Fibroblast of skin of left biceps (primary cell): ENCODE data around the gene ADARB2.

Source experiments
- DNase-seq, 2 experiments: peaks; one replicate each; pipeline ENCODE4 v3.0.0-alpha.2; 2013; ENCODE audit warnings: low read depth in 2 of 2

ADARB2 gene

DNA sequence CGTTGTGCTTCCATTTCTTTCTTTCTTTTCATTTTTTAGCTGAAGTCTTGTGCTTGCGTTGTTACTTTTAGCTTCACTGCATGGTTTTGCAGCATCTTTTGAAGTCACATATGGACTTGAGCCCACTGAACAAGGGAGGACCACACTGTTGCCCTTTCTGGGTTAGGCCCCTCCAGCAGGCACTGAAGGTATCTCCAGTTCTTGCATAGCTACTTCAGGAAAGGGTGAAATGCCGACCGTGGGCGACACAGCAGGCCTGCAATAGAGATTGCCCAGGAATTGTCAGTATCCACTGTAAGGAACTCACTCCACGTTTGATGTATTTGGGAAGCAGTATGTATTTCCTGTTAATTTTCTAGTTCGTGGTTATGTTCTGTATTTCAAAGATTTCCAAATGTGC is 596.1 kb downstream of the ADARB2 start:
- no peak for DNase-seq

DNA sequence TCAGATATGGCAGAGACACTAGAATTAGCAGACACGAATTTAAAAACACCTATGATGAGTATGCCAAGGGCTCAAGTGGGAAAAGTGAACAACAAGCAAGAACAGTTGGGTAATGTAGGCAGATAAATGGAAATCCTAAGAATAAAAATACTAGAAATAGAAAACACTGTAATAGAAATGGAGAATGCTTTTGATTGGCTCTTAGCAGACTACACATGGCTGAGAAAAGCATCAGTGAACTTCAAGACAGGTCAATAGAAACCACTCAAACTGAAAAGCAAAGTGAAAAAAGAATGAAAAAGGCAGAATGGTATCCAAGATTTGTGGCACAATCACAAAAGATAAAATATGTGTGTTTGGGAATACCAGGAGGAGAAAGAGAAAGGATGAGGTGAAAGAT is 598.8 kb downstream of the ADARB2 start:
- DNase-seq: no peak

DNA sequence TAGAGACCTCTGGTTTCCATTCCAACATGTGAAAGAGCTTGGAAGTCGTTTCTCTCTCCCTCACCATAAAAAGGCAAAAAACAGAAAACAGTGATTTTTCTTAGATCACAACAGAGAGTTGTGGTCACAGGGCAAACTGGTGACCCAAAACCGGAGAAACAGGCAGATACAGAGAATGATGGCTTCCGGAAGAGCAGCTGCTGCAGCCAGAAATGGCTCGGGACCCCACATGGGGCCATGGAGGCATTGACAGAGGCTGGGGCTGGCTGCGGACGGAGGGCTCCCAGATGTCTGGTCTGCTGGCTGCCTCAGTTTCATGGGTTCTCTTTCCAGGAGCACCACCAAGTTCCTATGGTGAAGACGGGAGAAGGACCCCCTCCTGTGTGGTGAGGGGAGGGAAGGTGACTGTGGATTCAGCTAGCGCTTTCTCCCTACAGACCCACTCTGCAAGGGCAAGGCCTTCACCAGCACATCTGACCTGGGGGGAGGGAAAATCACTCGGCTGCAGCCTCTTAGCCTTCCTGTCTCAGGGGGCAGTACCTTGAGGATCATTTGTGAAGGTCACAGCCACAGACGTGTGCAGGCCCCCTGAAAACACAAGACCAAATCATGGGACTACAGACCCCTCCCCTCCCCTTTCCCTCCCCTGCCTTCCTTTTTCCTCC is 599.7 kb downstream of the ADARB2 start:
- DNase-seq: no peak

GRCh38 chr10:1136268-1136667 is 601.1 kb downstream of the ADARB2 start:
- no peak for DNase-seq

GRCh38 chr10:1134156-1134555 is 603.2 kb downstream of the ADARB2 start:
- DNase-seq: no peak

DNA sequence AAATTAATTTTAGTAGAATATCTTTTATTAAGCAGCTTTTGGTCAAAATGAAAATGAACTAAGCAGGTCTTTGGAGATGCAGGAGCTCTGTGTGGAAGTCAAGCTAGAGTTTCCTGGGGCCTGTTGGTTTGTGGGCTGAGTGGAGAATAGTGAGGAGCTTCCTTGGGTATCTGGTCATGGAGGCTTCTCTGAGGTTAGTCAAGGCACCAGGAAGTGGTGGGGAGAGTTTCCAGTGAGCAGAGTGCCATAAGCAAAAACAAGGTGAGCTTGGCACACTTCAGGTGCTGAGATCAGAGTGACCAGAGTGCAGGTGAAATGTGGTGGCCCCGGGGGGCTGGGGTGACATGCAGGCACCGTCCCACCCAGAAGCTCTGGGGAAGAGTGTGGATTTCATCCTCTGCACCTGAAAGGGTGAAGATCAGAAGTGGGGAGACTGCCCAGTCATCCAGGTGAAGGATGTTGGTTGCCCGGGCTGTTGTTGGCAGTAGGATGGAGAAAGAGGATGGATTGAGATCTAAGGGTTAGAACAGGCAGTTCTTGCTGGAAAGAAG is 603.8 kb downstream of the ADARB2 start:
- DNase-seq: no peak

DNA sequence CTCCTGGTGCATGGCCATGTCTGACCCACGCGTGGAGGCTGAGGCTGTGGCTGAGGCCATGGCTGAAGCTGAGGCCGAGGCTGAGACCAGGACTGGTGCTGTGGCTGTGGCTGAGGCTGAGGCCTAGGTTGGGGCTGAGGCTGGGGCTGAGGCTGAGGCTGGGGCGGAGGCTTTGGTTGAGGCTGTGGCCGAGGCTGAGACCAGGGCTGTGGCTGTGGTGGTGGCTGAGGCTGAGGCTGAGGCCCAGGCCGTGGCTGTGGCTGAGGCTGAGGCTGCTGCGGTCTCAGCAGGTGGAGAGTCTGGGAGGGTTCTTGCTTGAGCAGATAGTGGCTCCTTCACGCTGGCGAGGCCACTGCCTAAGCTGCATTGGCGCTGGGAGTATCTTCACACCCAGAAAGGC is 604.7 kb downstream of the ADARB2 start:
- no peak for DNase-seq

- DNase-seq: no peak
Measured at GRCh38 chr10:1130995-1131790, 606.1 kb downstream of the ADARB2 start.

DNA sequence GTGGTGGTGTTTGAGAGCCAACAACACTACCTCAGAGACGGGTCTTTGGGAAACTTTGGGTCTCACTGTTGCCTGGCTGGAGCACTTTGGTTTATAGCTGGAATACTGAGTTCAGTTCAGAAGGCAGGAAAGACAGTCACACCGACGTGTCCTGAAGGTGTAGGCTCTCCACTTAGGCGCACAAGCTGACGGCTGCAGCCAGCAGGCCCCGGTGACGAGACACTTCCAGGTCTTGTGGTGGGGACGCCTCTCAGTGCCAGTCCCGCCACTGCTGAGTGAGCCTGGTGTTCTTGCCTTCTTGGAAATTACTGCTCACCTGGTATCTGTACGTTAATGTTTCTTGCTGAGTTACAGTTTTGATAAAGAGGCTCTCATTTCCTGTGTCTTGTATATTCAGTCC is 607.1 kb downstream of the ADARB2 start:
- no peak for DNase-seq

- no peak for DNase-seq
Measured at GRCh38 chr10:1128649-1129048, 608.7 kb downstream of the ADARB2 start.

DNA sequence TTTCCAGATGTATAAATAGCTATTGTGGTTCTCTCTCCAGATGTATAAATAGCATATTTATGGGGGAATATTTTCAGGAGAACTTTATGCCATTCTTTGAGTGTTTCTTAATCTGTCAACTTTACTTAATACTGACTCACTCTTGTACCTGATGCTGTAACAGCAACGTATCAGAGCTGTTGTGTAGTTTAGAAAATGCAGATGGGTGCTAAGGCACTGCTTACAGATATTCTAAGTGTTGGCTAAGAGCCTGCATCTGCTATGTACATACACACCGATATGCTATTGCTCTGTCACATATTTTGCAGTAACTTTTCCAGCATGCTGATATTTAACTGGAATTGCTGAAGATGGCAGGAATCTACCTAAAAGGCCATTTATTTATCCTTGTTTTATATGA is 609.2 kb downstream of the ADARB2 start:
- no peak for DNase-seq

DNA sequence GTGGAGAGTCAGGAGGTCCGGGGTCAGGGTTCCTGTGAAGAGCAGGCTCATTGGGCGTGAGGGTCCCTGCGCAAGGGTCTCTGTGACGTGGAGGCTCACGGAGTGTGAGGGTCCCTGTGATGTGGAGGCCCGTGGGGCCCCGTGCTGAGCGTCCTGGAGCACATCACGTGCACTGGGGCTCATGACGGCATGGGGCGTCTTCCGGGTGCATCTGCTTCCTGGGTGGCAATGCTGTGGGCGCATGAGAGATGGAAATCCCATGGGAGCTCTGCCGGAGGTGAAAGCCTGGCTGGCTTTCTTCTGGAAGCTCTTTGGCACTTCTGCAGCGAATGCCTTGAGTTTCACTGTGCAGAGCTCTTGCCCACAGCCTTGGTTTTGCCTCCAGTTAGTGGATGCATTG is 609.7 kb downstream of the ADARB2 start:
- no peak for DNase-seq
